ENCODE data around the gene HS6ST1.

GRCh38 chr2:128310761-128311160, 7.9 kb downstream of the HS6ST1 start:
- no peak for TF ChIP-seq POLR2A (IDR thresholded peaks at IDR 0.05)
- TF ChIP-seq CTCF (IDR thresholded peaks at IDR 0.05): no peak
